HG03097 (cell line): ENCODE measurements around the gene MADD.

Experiments used
- ATAC-seq: cut with Tn5 transposase; IDR thresholded peaks from one replicate; pipeline ENCODE4 v1.9.1; 2021; ENCODE audit not compliant: unreplicated experiment, low FRiP score

MADD gene

DNA sequence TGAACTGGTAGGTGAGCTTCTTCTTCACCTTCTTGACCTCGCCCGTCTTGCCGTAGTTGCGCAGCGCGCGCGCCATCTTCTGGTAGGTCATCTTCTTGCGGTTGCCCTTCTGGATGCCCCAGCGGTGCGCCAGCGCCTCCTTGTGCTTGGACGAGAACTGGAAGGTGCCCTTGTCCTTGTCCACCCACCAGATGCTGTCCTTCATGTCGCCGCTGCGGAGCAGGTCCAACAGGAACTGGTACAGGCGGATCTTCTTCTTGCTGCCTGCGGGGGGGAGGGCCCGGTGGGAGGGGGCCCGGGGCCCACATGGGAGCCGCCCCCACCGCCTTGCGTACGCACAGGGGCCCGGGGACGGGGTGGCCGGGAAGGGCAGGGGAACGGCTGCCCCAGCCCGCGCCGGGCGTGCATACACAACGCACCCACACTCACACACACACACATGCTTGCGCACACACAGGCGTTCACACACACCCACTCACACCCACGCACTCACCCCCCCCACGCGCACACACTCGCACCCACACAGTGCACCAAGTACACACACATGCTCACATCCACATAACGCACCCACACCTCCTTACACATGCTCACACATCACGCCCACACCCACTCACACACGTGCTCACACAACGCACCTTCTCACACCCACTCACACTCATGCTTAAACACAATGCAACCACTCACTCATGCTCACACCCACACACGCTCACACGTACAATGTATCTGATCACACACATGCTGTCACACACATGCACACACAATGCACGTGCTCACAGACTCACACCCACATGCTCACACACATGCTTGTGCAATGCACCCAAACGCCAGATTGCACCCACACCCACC lies 85.6 kb downstream of the MADD start:
- no peak for ATAC-seq

DNA sequence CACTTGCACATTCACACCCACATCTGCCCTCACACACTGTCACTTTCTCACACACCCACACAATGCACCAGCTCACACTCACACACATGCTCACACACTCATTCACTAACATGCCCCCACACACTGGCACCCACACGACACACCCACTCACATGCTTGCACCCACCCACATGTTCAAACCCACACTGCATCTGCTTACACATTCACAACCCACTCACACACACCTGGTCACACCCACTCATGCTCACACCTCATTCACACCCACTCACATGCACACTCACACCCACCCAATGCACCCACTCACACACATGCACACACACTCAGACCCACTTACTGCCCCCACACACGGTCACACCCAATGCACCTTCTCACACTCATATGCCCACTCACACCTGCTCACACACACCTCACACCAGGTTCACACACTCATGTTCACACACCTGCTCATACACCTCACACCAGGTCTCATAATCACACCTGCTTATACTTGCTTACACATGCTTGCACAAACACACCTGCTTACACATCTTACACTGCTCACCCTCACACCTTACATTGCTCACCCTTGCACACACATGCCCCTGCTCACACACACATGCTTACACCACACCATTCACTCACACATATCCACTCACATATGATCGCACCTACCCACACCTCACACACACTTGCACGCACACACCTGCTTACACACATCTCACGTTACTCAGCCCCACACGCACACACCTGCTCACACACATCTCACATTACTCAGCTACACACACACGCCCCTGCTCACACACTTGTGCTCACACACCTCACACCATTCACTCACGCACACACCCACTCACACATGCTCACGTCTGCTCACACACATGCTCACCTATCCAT lies 86.4 kb downstream of the MADD start:
- ATAC-seq, result no peak

DNA sequence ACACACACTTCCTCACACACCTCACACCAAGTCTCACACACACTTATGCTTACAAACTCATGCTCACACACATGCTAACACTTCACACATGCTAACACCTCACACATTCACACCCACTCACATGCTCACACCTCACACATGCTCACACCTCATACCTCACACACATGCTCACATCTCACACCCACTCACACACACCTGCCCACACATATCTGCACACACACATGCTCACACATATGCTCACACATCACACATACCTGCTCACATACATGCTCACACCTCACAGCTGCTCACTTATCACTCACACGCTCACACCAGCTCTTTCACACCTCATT lies 87.0 kb downstream of the MADD start:
- ATAC-seq, result no peak

DNA sequence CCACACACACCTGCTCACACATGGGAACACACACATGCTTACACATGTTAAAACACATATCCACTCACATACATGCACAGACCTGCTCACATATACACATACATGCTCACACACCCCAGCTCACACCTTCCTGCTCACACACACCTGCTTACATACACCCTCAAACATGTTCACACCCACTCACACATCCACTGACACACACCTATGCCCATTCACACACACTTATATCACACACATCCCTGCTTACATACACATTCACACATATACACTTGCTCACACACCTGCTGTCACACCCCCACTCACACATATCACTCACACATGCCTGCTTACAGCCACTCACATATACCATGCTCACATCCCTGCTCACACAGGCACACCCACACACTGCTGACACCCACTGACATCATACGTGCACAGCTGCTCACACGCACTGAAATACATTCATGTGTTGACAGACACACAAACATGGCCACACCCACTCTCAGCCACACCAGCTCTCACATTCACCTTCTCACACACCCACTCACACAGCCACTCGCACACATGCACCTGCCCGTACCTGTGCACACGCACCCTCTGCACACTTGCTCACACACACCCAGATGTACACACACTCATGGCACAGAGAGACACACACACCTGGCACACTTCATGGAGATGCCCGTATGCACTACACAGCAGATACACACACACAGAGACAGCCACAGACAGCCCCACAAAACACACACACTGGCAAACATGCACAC lies 88.2 kb downstream of the MADD start:
- no peak for ATAC-seq

DNA sequence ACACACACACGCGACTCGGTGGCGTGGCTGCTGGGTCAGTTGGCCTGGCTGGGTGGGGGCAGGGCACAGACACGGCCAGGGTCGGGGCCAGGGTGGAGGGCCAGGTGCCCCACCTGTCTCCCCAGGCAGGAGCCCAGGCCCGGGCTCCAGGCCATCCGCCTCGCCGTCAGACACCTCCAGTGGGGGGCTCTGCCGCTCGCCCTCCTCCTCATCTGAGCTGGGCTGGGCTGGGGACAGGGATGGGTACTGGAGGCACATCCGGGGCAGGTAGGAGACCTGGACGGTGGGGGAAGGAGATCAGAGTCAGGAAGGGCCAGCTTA lies 88.8 kb downstream of the MADD start:
- ATAC-seq, result no peak

DNA sequence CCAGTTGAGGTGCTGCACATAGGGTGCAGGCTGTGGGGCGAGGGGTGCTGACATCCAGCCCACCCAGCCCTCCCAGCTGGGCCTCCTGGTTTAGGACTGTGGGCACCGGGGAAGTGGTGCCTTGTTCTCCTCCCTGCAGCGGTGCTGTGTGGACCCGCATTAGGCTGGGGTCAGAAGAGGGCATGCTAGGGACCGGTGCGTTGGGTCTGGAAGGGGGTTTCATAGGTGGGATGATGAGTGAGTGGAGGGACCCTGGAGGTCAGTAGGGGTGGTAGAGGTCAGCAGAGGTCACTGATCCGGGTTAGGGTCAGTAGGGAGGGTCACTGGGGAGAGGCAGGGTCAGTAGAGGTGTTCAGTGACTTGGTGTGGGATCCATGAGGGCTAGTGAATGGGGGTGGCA lies 89.2 kb downstream of the MADD start:
- no peak for ATAC-seq

DNA sequence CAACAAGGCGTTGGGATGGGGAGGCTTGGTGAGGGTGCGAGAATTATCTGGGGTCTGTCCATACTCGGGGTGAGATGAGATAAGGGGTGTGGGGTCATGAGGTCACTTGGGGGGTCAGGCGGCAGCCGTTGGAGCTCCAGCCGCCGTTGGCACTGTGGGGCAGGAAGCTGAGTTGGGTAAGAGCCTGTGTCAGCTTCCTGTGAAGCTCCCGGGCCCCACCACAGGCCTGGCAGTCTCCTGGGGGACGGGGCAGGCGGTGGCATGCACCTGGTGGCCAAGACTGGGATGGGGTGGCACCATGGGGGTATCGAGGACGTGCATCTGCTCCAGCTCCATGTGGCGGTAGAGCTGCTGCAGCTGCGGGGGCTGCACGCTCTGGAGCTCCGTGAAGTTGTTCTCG lies 89.7 kb downstream of the MADD start:
- ATAC-seq, result no peak

DNA sequence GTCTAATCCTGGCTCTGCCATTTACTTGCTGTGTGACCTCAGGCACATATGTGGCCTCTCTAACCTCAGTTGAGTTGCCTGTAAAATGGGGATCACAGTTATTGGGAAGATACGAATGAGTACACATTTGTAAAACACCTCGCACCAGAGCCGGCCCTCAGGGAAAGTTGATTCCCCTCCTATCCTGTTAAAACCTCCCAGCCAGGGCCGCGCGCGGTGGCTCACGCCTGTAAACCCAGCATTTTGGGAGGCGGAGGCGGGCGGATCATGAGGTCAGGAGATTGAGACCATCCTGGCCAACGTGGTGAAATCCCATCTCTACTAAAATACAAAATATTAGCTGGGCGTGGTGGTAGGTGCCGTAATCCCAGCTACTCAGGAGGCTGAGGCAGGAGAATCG lies 90.4 kb downstream of the MADD start:
- no peak for ATAC-seq

DNA sequence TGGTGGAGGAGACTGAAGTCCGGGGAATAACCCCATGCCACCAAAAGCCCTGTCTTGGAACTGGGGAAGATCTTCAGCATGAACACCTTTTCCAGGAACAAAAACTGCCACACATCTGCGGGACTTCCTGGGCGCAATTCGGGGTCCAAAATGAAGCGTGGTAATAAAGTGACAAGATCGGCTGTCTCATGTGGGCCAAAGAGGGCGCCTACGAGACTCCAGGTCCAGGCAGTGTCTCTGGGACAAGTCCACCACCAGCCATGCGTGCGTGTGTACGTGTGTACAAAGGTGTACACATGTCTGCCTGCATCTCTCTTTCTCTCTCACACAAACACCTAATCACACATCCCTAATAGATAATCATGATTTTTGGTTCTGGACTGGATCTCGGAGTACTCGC lies 91.5 kb downstream of the MADD start:
- no peak for ATAC-seq

DNA sequence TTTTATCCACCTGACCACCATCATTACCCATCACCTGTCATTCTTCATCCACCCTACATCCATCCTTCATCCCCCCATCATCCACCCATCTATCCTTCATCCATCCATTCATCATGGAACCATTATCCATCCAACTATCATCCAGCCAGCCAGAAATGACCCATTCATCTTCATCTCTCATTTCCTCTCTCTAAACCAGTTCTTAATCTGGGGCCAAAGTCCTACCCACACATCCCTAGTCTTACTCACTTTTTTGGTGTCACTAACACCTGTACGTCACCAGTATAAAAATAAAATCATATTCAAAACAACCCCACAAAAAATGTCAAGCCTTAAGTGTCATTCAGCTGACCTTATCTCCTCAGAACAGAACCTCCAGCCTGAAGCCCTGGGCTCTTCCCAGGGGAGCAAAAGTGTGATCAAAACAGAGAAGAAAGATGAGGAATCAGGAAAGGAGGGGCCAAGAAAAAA lies 96.1 kb downstream of the MADD start:
- ATAC-seq, result no peak

DNA sequence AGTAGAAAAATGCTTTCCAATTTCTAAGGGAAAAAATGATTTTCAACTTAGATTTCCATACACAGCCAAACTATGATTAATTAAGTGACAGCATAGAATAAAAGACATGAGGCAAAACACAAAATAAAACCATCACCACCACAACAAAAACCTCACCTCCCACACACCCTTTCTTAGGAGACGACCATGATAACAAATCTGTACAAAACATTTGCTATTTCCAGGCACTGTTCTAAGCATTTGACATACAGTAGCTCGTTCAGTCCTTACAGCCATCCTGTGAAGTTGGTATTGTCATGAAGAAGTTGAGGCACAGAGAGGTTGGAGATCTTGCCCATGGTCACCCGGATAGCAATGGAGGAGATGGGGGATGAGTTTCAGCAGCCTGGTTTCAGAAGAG lies 99.7 kb downstream of the MADD start:
- ATAC-seq, result no peak

DNA sequence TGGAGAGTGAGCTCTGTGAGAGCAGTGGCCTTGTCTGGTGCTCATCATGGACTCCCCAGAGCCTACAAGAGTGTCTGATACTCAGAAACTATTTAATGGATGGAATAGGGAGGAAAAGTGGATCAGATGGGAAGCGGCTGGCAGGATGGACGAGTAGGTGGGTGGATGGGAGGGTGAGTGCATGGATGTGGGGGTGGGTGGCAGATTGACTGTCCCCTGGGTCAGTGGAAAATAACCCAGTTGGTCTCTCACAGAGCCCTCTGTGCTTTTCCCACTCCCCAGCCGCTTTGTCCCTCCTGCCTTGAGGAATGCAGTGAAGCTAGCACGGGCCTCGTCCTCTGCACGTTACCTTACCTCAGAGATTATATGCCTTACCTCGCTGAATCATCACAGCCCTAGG lies 102.5 kb downstream of the MADD start:
- ATAC-seq, result no peak

DNA sequence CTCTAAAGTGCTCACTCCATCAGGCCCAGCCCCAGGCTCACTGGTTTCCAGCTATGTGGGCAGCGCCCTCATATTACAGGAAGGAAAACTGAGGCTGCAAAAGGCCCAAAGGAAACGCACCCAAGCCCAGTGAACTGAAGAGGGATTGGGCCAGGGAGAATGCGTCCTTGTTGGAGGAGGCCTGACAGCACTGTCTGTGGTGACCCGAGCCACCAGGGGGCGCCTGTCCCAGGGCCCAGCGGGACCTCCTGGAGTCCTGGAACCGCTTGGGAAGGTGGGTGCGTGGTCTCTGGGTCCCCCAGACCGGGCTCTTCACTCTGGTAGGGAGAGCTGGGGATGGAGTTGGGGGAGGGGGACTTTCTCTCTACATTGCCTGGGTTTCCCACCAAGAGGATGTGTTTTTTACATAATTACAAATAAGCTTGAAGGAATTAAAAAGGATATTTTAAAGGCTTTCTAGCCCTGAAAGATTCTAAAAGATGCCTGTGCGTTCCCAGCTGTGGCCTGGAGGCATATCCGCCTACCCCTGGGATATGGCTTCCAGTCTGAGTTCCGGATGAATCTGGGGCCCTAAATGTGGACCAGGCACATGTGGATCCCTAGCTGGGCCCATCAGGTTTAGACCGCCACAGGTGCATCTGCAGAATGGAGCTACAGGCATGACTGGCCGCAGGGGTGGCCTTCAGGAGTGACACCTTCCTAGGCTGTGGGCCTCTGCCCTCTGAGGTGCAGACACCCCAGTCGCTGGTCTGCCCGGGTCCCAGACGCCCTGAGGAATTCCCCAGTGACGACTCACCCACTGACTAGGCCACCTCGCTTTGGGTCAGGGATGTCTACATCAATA lies 104.2 kb downstream of the MADD start:
- no peak for ATAC-seq

DNA sequence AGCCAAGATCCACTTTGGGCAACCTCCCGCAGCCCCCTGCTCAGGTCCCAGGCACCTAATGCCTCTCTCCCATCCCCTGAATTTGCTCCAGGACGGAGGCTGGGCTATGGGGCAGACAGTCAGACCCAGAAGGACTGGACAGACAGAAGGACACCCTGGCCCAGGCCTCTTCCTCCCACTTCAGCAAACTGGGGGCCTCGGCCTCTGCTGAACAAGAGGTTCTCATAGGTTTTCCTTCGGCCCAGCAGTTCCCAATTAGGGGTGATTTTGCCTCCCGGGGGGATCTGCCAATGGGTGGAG lies 104.7 kb downstream of the MADD start:
- no peak for ATAC-seq

DNA sequence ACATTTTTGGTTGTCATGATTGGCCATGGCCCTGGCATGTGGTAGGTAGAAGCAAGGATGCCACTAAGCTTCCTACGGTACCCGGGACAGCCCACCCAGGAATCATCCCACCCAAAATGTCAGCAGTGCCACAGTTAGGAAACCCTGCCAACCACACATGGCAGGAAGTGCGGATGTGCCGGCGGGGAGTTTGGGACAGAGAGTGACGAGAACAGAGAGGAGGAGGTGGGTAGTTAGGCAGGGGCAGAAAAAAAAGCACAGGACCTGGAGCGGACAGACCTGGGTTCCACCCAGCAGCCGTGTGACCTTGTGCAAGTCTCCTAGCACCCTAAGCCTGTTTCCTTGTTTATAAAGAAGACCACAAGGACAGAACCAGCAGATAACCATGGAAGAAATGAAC lies 105.1 kb downstream of the MADD start:
- ATAC-seq, result no peak

DNA sequence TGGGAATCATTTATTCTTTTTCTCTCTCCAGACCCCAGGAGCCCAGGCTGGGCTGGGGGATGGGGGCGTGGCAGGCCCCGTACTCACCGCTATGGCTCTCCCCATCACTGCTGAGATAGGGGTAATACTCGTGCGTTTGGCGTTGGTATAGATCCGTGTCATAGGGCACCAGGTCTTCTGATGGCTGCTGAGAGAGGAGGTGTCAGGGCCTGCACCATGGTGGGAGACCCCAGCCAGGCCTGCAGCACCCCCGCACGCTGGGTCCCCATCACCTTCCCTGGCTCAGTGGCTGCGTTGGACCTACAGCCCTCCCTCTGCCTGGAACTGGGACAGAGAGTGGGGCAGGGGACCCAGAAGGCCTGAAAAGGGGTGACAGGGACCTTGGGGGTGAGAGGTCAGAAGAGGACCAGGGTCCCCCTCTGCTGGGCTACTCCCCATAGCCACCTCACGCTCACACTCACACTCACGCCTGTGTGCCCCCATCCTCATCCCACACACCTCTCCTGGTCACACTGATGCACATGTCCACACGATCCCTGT lies 105.7 kb downstream of the MADD start:
- no peak for ATAC-seq

DNA sequence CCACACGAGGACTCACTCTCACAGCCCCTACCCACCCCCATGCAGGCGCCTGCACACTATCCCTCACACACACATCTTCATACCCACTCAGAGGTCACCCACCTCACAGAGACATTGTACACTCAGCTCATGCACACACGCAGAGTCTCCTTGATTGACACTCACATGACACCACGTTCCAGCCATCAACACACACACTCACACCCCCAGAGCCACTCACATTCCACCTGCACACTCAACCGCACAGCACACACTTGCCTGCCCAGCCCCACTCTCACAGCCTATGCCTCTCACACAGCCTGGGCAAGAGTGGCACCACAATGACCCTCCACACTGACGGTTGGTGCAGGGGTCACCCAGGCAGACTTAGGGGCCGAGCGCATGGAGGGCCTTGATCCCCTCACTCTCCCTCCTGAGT lies 106.2 kb downstream of the MADD start:
- no peak for ATAC-seq

DNA sequence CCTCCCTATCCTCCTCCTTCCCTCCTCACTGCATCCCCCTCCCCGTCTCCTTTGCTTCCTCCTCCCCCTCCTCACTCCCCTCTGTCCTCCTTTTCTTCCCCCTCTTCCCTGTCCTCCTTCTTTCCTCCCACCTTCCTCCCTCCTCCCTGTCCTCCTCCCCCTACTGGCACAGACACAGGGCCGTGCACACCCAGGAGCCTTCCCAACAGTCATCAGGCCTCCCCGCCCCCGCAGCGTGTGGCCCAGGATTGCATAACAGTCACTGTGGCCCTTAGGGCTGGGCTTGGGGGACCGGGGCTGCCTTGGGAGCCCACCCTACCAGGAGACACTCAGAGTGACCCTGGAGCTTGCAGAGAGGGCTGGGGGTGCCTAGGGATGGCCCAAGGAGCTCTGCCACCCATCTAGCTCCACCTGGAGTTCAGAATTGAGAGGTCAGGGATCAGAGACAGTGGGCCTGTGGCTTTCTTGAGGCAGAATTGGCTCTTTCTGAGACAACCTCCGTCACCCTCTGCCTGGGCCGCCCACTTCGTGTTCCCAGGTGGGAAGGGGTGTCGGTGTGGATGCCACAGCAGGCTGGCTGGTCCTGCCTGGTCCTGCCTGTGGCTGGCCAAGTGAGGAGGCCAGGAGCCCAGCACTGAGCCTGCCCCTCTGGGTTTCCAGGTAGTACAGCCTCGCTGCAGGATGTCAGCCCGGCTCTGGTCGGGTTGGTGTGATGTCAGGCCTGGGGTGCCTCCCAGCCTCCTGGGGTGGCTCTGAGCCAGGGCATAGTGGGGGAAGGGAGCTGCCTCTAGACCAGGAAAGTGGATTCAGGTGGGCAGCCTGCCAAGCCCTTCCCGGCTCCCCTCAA lies 106.8 kb downstream of the MADD start:
- no peak for ATAC-seq

DNA sequence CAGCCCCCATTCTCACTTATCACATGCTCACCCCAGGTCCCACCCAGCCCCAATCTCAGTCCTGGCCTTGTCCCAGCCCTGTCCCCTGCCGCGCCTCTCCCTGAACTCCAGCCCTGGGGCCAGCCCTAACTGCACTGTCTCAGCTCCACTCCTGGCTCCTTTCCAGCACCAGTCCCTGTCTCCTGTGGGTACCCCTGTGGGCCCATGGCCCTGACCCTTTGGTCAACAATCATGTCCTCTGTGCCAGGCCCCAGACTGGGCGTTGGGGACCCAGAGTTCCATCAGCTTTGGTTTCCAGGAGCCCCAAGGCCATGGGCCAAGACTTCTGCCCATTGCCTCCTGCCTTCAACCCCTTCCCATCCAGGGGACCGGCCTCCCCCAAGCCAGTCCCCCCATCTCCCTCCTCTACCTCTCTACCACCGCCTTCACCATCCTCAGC lies 107.7 kb downstream of the MADD start:
- ATAC-seq, result no peak
